ENCODE measurements around the gene FLT1. TPM values are rescaled to one million over a fixed set of nuclear protein-coding genes. Genes with fewer than 3 reads are reported as not detected.

FLT1 gene
- total RNA-seq, 1 donor from 2014 or later, result 0.81 TPM

DNA sequence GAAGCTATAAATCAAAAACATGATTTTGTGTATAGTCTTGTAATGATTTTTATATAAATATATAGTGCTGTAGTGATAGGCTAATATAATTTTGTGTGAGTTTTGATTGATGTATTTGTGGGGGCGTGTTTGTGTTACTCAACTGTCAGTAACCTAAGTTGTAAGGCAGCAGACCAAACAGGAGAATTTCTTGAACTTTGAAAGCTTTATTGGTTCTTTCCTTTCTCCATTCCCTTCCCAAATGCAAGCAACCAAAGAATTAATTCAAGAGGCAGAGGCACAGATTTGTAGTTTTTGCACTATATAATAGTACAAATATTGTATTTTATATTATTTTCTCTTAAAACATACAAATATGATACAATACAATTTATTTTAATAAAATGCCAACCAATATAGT is 109.6 kb downstream of the FLT1 start:
- peaks cover 15% of the 10 kb centered on the region for H3K4me1 Mint-ChIP-seq (ENCODE audit: low read depth)
- TF ChIP-seq CTCF (IDR thresholded peaks at IDR 0.05; ENCODE audit: unreplicated experiment), result no peak
- peaks cover 3% of the 10 kb centered on the region for H3K27me3 Mint-ChIP-seq
- H3K4me3 Mint-ChIP-seq (ENCODE audit: low read depth), result no peak overlapping the region
- no peaks in the 10 kb centered on the region for H3K36me3 Mint-ChIP-seq (ENCODE audit: insufficient read depth)
- H3K9me3 Mint-ChIP-seq (ENCODE audit: low read depth), result no peaks in the 10 kb centered on the region
- no peak for DNase-seq (ENCODE audit: low spot score, unreplicated experiment)
- no peak overlapping the region for H3K27ac Mint-ChIP-seq

- no peaks in the 10 kb centered on the region for H3K36me3 Mint-ChIP-seq (ENCODE audit: insufficient read depth)
- H3K27ac Mint-ChIP-seq, result no peak overlapping the region
- H3K9me3 Mint-ChIP-seq (ENCODE audit: low read depth), result no peaks in the 10 kb centered on the region
- H3K4me1 Mint-ChIP-seq (ENCODE audit: low read depth), result peaks cover 14% of the 10 kb centered on the region
- H3K4me3 Mint-ChIP-seq (ENCODE audit: low read depth), result no peak overlapping the region
- DNase-seq (ENCODE audit: low spot score, unreplicated experiment), result no peak
- peaks cover 3% of the 10 kb centered on the region for H3K27me3 Mint-ChIP-seq
- TF ChIP-seq CTCF (IDR thresholded peaks at IDR 0.05; ENCODE audit: unreplicated experiment), result no peak
Observed at GRCh38 chr13:28384789-28385188, 110.1 kb downstream of the FLT1 start.

- TF ChIP-seq CTCF (IDR thresholded peaks at IDR 0.05; ENCODE audit: unreplicated experiment), result no peak
- Mint-ChIP-seq H3K4me3 (ENCODE audit: low read depth) (no peak overlapping the region), H3K27ac (no peak overlapping the region)
Observed at GRCh38 chr13:28380319-28380718, 114.6 kb downstream of the FLT1 start.

GRCh38 chr13:28379371-28380083 is 115.4 kb downstream of the FLT1 start:
- Mint-ChIP-seq H3K9me3 (ENCODE audit: low read depth) (no peaks in the 10 kb centered on the region), H3K27ac (no peak overlapping the region), H3K4me1 (ENCODE audit: low read depth) (no peaks in the 10 kb centered on the region), H3K27me3 (peaks cover 5% of the 10 kb centered on the region), H3K4me3 (ENCODE audit: low read depth) (no peak overlapping the region), H3K36me3 (ENCODE audit: insufficient read depth) (no peaks in the 10 kb centered on the region)
- TF ChIP-seq CTCF (IDR thresholded peaks at IDR 0.05; ENCODE audit: unreplicated experiment), result no peak
- DNase-seq (ENCODE audit: low spot score, unreplicated experiment), result no peak

More at GRCh38 chr13:28380319-28380718, 114.6 kb downstream of the FLT1 start:
- H3K36me3 Mint-ChIP-seq (ENCODE audit: insufficient read depth), result no peaks in the 10 kb centered on the region
- DNase-seq (ENCODE audit: low spot score, unreplicated experiment), result no peak
- H3K4me1 Mint-ChIP-seq (ENCODE audit: low read depth), result no peaks in the 10 kb centered on the region
- H3K27me3 Mint-ChIP-seq, result peaks cover 5% of the 10 kb centered on the region
- H3K9me3 Mint-ChIP-seq (ENCODE audit: low read depth), result no peaks in the 10 kb centered on the region

DNA sequence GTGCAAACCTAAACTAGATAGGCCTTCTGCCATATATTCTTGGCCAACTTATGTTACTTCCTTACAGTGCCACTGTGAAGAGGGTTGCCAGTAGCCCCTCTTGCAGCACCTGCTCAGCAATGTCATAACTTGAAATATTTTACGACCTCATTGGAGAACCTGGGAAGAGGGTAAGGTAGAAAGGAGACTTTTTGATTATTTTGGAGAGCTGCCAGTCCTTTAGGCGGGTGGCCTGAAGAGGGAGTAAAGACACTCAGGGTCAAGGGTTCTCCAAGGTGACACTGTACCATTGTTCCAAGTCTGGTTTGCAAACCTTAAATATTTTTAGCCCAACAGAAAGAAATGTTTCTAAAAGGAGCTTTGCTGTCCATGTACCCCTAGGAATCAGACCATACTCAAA is 118.3 kb downstream of the FLT1 start:
- H3K4me3 Mint-ChIP-seq (ENCODE audit: low read depth), result no peak overlapping the region
- H3K9me3 Mint-ChIP-seq (ENCODE audit: low read depth), result no peaks in the 10 kb centered on the region
- no peak for TF ChIP-seq CTCF (IDR thresholded peaks at IDR 0.05; ENCODE audit: unreplicated experiment)
- H3K36me3 Mint-ChIP-seq (ENCODE audit: insufficient read depth), result no peaks in the 10 kb centered on the region
- no peak for DNase-seq (ENCODE audit: low spot score, unreplicated experiment)
- H3K27ac Mint-ChIP-seq, result no peak overlapping the region
- no peaks in the 10 kb centered on the region for H3K4me1 Mint-ChIP-seq (ENCODE audit: low read depth)
- H3K27me3 Mint-ChIP-seq, result peaks cover 8% of the 10 kb centered on the region

Measured in progenitor cell of endocrine pancreas (in vitro differentiated cells).